MM.1S (cell line): ENCODE data around the gene FABP7.

Experiments used
- CTCF ChIP-seq: fragments of 300-600 bp; sonication (generic); IDR thresholded peaks from 2 replicates; pipeline ENCODE4 v1.5.1; 2016; ENCODE audit warnings: antibody characterized with exemption, low read length, mixed read lengths
- EZH2 ChIP-seq: fragments of 300-600 bp; sonication (generic); optimal IDR thresholded peaks from 2 replicates; pipeline ENCODE3; 2017; ENCODE audit warnings: low read depth, mild to moderate bottlenecking, antibody characterized with exemption, low read length, mixed read lengths
- EZH2phosphoT487 ChIP-seq: fragments of 300-600 bp; sonication (generic); IDR thresholded peaks from 2 replicates; pipeline ENCODE4 v1.6.1; 2018; ENCODE audit warnings: antibody characterized with exemption, low read length

- no peak for TF ChIP-seq EZH2phosphoT487
- TF ChIP-seq CTCF = no peak
- TF ChIP-seq EZH2 = no peak
These were observed 30.0 kb upstream of the FABP7 start for GRCh38 chr6:122749451-122750050.
